HepG2 (cell line): ENCODE results near the gene CDH12. TPM values are rescaled to one million over a fixed set of nuclear protein-coding genes. Genes with fewer than 3 reads are reported as not detected.
A peak's percentile ranks its signal among the peaks of the same experiment; 100 is the strongest.

Experiments used
- ATAC-seq: fragments of 200-7000 bp; cut with Tn5 transposase; 3 replicates; pipeline ENCODE4 v1.9.1; 2020; ENCODE audit warnings: mild to moderate bottlenecking, moderate library complexity
- BruUV-seq: library from RNA; stranded (reverse); fragments of 400-500 nt; replicated peaks from 2 replicates; lab custom pipeline; 2021; lab: Mats Ljungman, UMichigan
- CTCF ChIA-PET: fragments of 300-600 bp; formaldehyde crosslinking; extraction: SDS; loops from one replicate; lab custom pipeline; 2021; ENCODE audit warnings: low total read pairs, inconsistent platforms, low intra/inter-chr PET ratio; lab: Yijun Ruan, JAX
- POLR2A ChIA-PET: fragments of 350-600 bp; sonication (Branson Sonifier 250); formaldehyde crosslinking; loops from one replicate; lab custom pipeline; 2020; ENCODE audit warnings: antibody characterized with exemption, inconsistent platforms; lab: Yijun Ruan, JAX
- DNase-seq: peaks from one replicate; pipeline ENCODE4 v3.0.0-alpha.2; 2015; ENCODE audit warnings: low spot score
- FAIRE-seq: peaks from 3 replicates; lab custom pipeline; 2011; peaks lifted over from hg19 to GRCh38; lab: Jason Lieb, UNC
- H2AFZ ChIP-seq: one replicate; pipeline ENCODE4 v1.6.1; 2011; ENCODE audit warnings: low read length, inconsistent platforms
- H3K27ac ChIP-seq: fragments of 300-600 bp; 3 replicates; pipeline ENCODE4 v1.8.0; 2011; ENCODE audit warnings: mixed run types, mild to moderate bottlenecking, mixed read lengths, low read length, inconsistent platforms; ENCODE audit not compliant: insufficient read depth; ENCODE audit errors: extremely low read length
- H3K27me3 ChIP-seq, 2 experiments: fragments of 200-600 bp in 1 of 2; 2 replicates in 1 of 2; 3 replicates in 1 of 2; pipeline versions ENCODE4 v1.6.0 to v1.8.0; 2011; ENCODE audit warnings: low read length in 2 of 2, mild to moderate bottlenecking in 2 of 2, moderate library complexity in 2 of 2, inconsistent platforms in 1 of 2; ENCODE audit not compliant: insufficient read depth in 2 of 2, control insufficient read depth in 1 of 2
- H3K36me3 ChIP-seq, 2 experiments: fragments of 200-600 bp in 1 of 2; replicated peaks in 1 of 2; 2 replicates in 1 of 2; 3 replicates in 1 of 2; pipeline versions ENCODE4 v1.5.1 to v1.8.0; 2011; ENCODE audit warnings: low read length in 2 of 2, inconsistent platforms in 1 of 2; ENCODE audit not compliant: insufficient read depth in 2 of 2, control insufficient read depth in 1 of 2
- H3K4me1 ChIP-seq: 2 replicates; pipeline ENCODE4 v1.5.1; 2012; ENCODE audit warnings: low read length, inconsistent platforms; ENCODE audit not compliant: insufficient read depth
- H3K4me2 ChIP-seq: 2 replicates; pipeline ENCODE4 v1.6.0; 2011; ENCODE audit warnings: low read depth, low read length, inconsistent platforms
- H3K4me3 ChIP-seq, 3 experiments: fragments of 200-600 bp in 1 of 3; sonication (generic), shearing (Covaris generic) in 1 of 3; replicated peaks in 1 of 3; 2 replicates each; pipeline ENCODE4 v1.5.1; 2011 to 2016; ENCODE audit warnings: low read length in 3 of 3, inconsistent platforms in 2 of 3, low read depth in 2 of 3, mild to moderate bottlenecking in 2 of 3, control low read depth in 1 of 3, mixed read lengths in 1 of 3; ENCODE audit not compliant: insufficient read depth in 1 of 3
- H3K79me2 ChIP-seq: one replicate; pipeline ENCODE4 v1.6.1; 2011; ENCODE audit warnings: low read length, inconsistent platforms; ENCODE audit not compliant: insufficient read depth
- H3K9ac ChIP-seq: 2 replicates; pipeline ENCODE4 v1.6.0; 2011; ENCODE audit warnings: mild to moderate bottlenecking, low read depth, low read length, inconsistent platforms; ENCODE audit not compliant: insufficient read depth
- H3K9me3 ChIP-seq: 2 replicates; pipeline ENCODE4 v1.5.1; 2012; ENCODE audit warnings: mild to moderate bottlenecking, low read length
- H4K20me1 ChIP-seq: 2 replicates; pipeline ENCODE4 v1.6.0; 2011; ENCODE audit warnings: inconsistent platforms, mild to moderate bottlenecking, low read length, moderate library complexity; ENCODE audit not compliant: insufficient read depth
- ARNT2 ChIP-seq: sonication (generic); formaldehyde crosslinking; IDR thresholded peaks from 2 replicates; pipeline ENCODE4 v1.8.0; 2022; ENCODE audit warnings: mild to moderate bottlenecking, low read depth, missing genetic modification reagents, moderate library complexity
- HCFC1 ChIP-seq: fragments of 150-350 bp; IDR thresholded peaks from 2 replicates; pipeline ENCODE4 v1.6.1; 2014; ENCODE audit warnings: low read depth, low read length
- KDM2A ChIP-seq: sonication (generic); formaldehyde crosslinking; IDR thresholded peaks from 2 replicates; pipeline ENCODE4 v1.4.0; 2020; ENCODE audit warnings: low read depth, missing genetic modification reagents, borderline replicate concordance
- SP5 ChIP-seq: IDR thresholded peaks from 2 replicates; pipeline ENCODE4 v1.6.1; 2016; ENCODE audit warnings: low read depth, borderline replicate concordance
- USF2 ChIP-seq, 2 experiments: sonication (generic) in 1 of 2; formaldehyde crosslinking in 1 of 2; IDR thresholded peaks; 2 replicates each; pipeline versions ENCODE4 v1.5.1 to v1.6.1; 2011 to 2020; ENCODE audit warnings: borderline replicate concordance in 1 of 2, low read depth in 1 of 2, low read length in 1 of 2, mild to moderate bottlenecking in 1 of 2, missing genetic modification reagents in 1 of 2, moderate library complexity in 1 of 2
- ZNF350 ChIP-seq: sonication (generic); formaldehyde crosslinking; IDR thresholded peaks from 2 replicates; pipeline ENCODE4 v1.4.0; 2020; ENCODE audit warnings: mild to moderate bottlenecking, low read depth, missing genetic modification reagents, borderline replicate concordance
- ZNF549 ChIP-seq: sonication (generic); formaldehyde crosslinking; IDR thresholded peaks from 2 replicates; pipeline ENCODE4 v1.5.0; 2020; ENCODE audit warnings: missing genetic modification reagents
- ZNF800 ChIP-seq: sonication (generic); formaldehyde crosslinking; IDR thresholded peaks from 2 replicates; pipeline ENCODE4 v1.4.0; 2020; ENCODE audit warnings: missing genetic modification reagents
- WGBS: methylation state at CpG from one replicate; pipeline ENCODE4 v1.1.6; 2017; ENCODE audit warnings: low lambda C conversion rate; 5-methylcytosine and 5-hydroxymethylcytosine counted together
- in situ Hi-C: cut with HindIII; loops from 2 replicates; pipeline ENCODE4 v1.10.0; 2017; ENCODE audit warnings: low pct_unique_long_range_greater_than_20kb; ENCODE audit not compliant: extremely low pct_ligation_motif_present
- intact Hi-C: fragments of 100-400 bp; cut with micrococcal nuclease; formaldehyde crosslinking; loops from one replicate; pipeline ENCODE4 v1.10.0; 2022; ENCODE audit not compliant: unreplicated experiment
- polyA plus RNA-seq, 8 experiments: library from polyadenylated mRNA; depleted of rRNA in 3 of 8; stranded (reverse) in 7 of 8; unstranded in 1 of 8; fragments of >200 nt; fragmentation: Illumina TruSeq in 4 of 8; extraction: Trizol in 4 of 8; gene quantifications; 2 replicates each; pipeline versions ENCODE4 v1.2.1 to v1.2.3, GENCODE V29; 2011 to 2016; ENCODE audit warnings: low read depth in 4 of 8, missing spikeins in 1 of 8, mixed read lengths in 1 of 8; ENCODE audit not compliant: insufficient read depth in 1 of 8
- total RNA-seq, 5 experiments: library from RNA; depleted of rRNA; stranded (reverse); fragments of >200 nt; fragmentation: Illumina TruSeq; extraction: Trizol; gene quantifications; 2 replicates each; pipeline ENCODE4 v1.2.3, GENCODE V29; 2016; ENCODE audit warnings: low read depth in 1 of 5
- TF ChIP-seq, protein P1 (sequence below): sonication (generic); formaldehyde crosslinking; IDR thresholded peaks from 2 replicates; pipeline ENCODE4 v1.4.0; 2020; ENCODE audit warnings: mild to moderate bottlenecking, missing genetic modification reagents, borderline replicate concordance

The CDH12 gene
- total and polyA plus RNA-seq, 2 of the 13 experiments (the other 11 are each of a cell fraction or from before 2014, with no cell fraction given), result not detected

DNA sequence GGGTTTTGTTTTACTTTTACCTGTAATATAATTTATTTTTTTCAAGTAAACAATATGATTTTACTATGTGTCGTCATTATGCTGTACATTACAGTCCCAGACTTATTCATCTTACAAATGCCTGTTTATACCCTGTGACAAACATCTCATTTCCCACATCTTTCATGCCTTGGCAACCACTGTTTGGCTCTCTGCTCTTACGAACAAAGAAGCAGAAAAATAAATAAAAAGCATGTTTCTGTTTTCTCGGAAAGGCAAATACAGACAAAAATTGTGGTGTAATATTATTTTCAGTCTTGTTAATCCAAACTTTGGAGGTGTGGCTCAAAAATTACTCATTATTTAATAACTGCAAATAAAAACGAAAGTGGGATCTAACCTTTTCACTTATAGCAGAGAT is 393.0 kb downstream of the CDH12 start:
- POLR2A ChIA-PET, result no interaction called here
- no peak overlapping the region for H3K4me3 ChIP-seq
- in situ Hi-C loops (no loop called here), intact Hi-C loops (no loop called here)
- H3K79me2 ChIP-seq, result no peaks in the 10 kb centered on the region
- H3K27me3 ChIP-seq, result no peaks in the 10 kb centered on the region
- H2AFZ ChIP-seq, result peak overlapping the region; percentile 27
- no peaks in the 10 kb centered on the region for H3K36me3 ChIP-seq
- no TSS peak for BruUV-seq
- TF ChIP-seq ZNF549 (CRISPR knock-in tag), result no peak
- no peak for TF ChIP-seq HCFC1
- TF ChIP-seq KDM2A (CRISPR knock-in tag), result no peak
- TF ChIP-seq ARNT2 (CRISPR knock-in tag), result no peak
- TF ChIP-seq SP5, result no peak
- no peak for TF ChIP-seq ZNF350 (CRISPR knock-in tag)
- no peak for TF ChIP-seq USF2 (IDR thresholded peaks at IDR 0.05; ENCODE audit: low read depth, low read length)
- no peak for TF ChIP-seq USF2 (CRISPR knock-in tag; IDR thresholded peaks at IDR 0.05; ENCODE audit: borderline replicate concordance)
- no peak for TF ChIP-seq ZNF800 (CRISPR knock-in tag)
- TF ChIP-seq, protein P1, sequence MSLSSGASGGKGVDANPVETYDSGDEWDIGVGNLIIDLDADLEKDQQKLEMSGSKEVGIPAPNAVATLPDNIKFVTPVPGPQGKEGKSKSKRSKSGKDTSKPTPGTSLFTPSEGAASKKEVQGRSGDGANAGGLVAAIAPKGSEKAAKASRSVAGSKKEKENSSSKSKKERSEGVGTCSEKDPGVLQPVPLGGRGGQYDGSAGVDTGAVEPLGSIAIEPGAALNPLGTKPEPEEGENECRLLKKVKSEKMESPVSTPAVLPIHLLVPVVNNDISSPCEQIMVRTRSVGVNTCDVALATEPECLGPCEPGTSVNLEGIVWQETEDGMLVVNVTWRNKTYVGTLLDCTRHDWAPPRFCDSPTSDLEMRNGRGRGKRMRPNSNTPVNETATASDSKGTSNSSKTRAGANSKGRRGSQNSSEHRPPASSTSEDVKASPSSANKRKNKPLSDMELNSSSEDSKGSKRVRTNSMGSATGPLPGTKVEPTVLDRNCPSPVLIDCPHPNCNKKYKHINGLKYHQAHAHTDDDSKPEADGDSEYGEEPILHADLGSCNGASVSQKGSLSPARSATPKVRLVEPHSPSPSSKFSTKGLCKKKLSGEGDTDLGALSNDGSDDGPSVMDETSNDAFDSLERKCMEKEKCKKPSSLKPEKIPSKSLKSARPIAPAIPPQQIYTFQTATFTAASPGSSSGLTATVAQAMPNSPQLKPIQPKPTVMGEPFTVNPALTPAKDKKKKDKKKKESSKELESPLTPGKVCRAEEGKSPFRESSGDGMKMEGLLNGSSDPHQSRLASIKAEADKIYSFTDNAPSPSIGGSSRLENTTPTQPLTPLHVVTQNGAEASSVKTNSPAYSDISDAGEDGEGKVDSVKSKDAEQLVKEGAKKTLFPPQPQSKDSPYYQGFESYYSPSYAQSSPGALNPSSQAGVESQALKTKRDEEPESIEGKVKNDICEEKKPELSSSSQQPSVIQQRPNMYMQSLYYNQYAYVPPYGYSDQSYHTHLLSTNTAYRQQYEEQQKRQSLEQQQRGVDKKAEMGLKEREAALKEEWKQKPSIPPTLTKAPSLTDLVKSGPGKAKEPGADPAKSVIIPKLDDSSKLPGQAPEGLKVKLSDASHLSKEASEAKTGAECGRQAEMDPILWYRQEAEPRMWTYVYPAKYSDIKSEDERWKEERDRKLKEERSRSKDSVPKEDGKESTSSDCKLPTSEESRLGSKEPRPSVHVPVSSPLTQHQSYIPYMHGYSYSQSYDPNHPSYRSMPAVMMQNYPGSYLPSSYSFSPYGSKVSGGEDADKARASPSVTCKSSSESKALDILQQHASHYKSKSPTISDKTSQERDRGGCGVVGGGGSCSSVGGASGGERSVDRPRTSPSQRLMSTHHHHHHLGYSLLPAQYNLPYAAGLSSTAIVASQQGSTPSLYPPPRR (CRISPR knock-in tag), result no peak
- H4K20me1 ChIP-seq, result no peaks in the 10 kb centered on the region
- H3K4me2 ChIP-seq, result no peak overlapping the region
- WGBS, result 5% methylated on average over 4 of the region's 4 CpGs
- ATAC-seq, result no peak
- no peaks in the 10 kb centered on the region for H3K4me1 ChIP-seq
- no peak for DNase-seq
- no peak overlapping the region for H3K9ac ChIP-seq
- no peaks in the 10 kb centered on the region for H3K9me3 ChIP-seq
- H3K27ac ChIP-seq, result no peak overlapping the region
- CTCF ChIA-PET, result no interaction called here
- no peak for FAIRE-seq
